NCI-H510A (cell line): Measurements from ENCODE around the gene EPB41L1.

Experiments used
- DNase-seq: peaks from one replicate; lab custom pipeline; 2025; lab: John Stamatoyannopoulos, UW

The EPB41L1 gene

DNA sequence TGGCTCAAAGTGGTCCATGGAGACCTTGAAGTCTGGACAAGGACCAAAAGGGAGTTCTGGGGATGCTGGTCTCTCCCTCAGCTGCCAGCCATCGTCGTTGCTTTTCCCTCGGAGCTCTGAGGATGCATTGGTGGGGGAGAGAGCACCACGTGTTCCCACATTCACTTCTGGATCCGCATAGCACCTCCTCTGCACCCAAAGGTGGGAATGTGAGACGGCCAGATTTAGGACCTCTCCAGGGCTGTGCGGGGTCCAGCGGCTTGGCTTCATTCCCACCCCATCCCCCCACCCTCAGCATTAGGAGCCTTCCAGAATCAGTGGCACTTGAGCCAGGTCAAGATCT lies 1.1 kb downstream of the EPB41L1 start:
- DNase-seq = no peak

DNA sequence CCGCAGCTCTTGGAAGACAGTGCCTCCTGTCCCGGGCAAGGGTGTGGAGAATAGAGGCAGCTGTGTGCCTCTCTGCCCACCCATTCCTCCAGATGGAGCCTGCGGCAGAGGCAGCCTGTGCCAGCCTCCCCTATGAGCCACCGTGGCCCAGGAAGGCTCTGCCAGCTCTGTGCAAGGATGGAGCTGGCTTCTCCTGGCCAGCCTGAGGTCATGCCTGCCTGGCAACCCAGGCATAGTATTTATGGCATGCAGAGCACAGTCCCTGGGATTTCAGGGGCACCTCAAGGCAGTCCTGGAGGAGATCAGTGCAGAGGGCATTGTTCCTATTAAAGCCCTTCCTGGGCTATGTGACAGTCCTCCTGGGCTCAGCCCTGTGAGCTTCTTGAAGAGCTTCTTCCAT lies 1.5 kb downstream of the EPB41L1 start:
- no peak for DNase-seq

DNA sequence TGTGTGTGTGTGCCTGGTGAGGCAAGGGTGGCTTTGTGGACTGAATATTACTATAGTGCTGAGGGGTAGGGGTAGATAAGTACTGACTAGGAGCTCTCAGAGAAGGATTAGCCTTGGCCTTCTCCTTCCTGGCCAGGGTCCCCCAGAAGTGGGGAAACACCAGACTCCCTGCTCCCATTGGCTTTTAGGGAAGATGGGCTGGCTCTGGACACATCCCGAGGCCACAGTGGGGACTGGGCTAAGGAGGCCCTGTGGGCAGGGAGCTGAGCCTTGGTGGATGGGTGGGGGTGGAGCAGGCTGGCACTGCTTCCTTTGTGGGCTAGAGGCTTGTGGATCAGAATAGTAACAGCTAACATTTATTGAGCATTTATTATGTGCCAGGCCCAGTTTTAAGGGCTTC lies 3.1 kb downstream of the EPB41L1 start:
- DNase-seq = no peak

DNA sequence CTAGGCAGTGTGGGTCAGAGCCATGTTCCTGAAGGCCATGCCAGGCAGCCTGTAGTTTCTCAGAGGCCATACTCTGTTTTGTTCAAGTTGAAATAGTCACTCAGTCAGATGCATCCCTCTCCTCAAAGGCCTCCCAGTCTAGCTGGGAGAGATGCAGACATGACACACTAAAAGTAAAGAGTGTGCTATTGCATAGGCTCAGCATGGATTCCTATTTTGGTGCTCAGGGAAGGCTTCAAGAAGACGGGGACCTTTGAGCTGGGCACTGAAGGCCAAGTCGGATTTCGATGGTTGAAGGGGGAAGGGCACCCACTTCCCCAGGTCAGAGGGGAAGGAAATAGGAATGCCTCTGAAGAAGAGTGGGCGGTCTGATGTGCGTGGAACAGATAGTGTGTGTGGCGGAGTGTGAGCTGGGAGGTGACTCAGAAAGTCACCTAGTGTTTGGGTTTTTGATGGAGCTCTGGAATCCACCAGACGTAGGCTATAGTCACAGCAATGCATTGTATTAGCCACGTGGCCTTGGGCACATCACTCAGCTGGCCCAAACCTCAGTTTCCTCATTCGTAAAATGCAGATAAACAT lies 3.7 kb downstream of the EPB41L1 start:
- no peak for DNase-seq

DNA sequence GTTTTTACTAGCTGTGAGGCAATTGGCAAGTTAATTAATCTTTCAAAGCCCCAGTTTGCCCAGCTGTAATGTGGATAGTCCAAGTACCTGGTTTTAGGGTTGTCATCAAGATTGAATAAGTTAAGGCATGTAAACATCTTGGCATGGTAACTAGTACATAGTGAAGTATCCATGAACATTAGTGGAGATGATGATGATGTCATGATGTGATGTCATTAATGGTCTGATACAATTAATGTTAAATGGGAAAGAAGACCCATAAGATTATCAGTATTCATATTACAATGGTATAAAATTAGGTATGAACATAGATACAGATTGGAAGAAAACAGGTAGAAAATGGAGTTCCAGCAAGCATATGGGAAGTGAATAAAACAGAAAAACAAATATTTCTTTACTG lies 5.3 kb downstream of the EPB41L1 start:
- DNase-seq = no peak

DNA sequence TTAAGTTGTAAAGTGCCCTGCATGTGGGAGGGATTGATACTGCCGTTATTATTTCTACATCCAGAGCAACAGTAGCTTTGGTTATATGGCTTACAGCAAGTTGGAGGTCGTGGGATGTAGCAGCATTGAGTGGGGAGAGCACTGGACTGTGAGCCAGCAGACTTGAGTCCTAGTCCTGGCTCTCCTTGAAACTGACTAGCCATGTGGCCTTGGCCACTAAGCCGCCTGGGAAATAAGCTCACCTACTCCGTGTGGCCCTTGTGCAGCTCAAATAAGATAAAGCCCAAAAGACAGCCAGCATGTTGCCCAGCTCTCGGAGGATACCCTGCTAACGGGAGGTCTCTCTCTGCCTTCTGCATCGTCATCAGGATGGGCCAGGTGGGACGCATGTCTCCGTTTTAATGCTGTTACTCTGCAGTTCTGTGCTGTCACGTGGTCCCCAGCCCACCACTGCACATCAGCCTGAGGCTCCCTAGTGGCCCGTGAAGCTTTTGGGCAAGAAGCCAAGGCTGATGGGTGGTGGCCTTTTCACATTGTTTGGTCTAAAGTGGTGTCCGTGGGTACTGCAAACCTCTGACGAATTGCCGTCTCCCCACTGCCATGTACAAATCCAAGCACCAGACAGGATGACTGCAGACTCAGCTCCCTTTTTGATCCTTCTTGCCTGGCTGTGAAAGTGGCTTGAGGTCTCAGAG lies 7.9 kb downstream of the EPB41L1 start:
- no peak for DNase-seq

DNA sequence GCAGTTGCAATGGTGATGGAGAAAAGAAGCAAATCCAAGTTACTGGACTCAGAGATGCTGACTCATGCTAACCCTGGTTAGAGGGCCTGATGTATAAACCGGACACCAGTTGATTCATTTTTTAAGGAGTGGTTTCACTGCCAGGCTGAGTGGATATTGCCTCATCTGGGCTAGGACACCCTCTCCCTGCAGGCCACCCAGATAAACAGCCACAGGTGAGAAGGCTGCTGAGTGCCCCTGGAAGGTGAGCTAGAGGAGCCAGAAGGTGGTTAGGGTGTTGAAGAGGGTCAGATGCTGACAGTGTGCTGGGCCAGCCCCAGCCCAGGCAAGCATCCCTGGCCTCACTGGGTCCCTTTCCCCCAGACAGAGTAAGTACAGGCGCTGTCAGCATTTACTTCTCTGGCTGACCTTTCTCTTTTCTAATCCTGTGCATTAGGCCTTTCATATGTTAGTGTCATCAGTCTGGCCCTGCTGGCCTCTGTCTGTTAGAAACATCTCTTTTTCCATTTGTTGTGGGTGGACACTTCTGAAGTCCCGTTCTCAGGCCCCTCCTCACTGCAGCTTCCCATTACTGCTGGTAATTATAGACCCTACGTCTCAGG lies 13.5 kb downstream of the EPB41L1 start:
- no peak for DNase-seq

DNA sequence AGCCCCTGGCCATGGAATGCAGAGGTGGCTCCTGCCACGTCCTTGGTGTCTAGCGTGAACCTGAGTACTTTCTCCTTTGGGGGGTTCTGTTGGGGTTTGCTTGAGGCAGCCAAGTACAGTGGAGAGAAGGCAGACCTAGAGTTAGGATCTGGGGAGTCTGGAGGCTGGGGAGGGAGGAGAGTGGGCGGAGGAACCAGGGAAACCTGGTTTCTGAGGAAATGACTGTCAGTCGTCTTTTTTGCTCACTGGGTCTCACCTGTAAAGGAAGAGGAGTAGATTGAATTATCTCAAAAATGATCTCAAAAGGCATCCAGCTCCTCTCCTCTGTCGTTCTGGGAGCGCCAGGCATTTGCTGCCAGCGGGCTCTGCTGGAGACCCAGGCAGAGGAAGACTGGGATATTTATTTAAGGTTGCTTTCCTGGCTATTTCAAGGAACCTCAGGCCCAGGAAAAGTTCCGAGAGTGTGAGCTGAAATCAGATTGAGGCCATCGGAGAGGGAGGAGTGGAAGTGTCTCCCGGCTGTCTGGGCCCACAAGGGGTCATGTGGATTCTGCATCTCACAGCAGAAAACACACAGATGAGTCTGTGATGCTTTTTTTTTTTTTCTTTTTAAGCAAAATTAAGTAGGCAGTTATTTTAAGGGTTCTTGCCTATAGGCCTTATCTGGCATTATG lies 16.1 kb downstream of the EPB41L1 start:
- no peak for DNase-seq

DNA sequence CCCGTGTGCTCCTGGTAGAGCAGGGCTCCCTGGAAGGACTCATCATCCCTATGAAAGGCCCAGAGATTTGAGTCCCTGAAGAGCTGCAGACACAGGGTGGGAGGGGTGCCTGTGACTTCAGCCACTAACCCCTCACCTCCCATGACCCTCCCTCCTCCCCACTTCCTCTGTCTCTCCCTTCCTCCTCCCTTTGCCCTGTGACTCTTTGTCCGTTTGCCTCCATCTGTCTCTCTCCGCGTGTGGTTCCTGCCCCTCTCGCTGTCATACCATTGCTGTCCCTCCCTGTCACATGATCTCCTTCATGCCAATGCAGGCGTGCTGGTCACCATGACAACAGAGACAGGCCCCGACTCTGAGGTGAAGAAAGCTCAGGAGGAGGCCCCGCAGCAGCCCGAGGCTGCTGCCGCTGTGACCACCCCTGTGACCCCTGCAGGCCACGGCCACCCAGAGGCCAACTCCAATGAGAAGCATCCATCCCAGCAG lies 19.0 kb downstream of the EPB41L1 start:
- DNase-seq = peak; percentile 15

DNA sequence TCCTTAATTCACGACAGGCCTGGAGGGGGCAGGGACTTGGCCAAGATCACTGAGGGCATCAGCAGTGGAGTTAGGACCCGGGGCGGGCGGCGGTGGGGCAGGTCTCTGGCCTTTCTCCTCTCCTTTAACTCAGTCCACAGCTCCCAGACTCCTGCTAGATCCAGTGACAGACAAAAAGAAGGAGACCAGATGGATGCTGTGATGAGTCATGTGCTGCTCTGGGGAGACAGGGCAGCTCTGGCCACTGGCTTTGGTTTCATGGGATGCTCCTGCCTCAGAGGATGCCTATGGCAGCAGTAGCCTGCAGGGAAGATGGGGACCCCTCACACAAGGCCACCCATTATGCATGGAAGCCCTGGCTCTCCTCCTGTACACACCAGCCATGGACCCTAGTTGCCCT lies 20.5 kb downstream of the EPB41L1 start:
- DNase-seq = no peak

DNA sequence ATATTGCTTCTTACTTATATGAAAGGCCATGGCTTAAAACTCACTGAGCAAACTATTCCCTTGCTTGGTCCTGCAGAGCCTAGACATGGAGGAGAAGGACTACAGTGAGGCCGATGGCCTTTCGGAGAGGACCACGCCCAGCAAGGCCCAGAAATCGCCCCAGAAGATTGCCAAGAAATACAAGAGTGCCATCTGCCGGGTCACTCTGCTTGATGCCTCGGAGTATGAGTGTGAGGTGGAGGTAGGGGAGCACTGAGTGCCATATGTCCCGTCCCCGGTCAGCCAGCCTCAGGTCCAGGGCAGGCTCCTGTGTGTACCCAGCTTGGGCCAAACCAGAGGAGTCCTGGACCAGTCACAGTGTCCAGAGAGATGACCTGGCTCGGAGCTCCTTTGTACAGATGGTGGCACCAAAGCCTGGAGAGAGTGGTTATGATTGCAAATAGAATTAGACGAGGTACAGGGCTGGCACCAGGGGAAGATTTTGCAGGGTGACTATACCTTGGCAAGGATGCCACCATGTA lies 21.0 kb downstream of the EPB41L1 start:
- no peak for DNase-seq

DNA sequence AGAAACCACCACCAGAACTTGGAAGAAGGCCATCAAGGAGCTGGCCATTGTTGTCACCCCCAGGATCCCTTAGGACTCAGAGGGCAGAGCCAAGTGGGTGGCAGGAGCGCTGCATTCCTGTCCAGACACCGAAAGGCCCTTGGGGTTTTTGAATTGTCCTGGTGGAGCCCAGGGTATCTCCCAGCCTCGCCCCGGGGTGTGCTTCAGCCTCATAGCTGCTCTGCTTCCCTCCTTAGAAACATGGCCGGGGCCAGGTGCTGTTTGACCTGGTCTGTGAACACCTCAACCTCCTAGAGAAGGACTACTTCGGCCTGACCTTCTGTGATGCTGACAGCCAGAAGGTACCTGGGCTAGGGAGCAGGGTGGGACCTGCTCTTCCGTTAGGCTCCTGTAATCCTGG lies 23.2 kb downstream of the EPB41L1 start:
- DNase-seq = no peak

DNA sequence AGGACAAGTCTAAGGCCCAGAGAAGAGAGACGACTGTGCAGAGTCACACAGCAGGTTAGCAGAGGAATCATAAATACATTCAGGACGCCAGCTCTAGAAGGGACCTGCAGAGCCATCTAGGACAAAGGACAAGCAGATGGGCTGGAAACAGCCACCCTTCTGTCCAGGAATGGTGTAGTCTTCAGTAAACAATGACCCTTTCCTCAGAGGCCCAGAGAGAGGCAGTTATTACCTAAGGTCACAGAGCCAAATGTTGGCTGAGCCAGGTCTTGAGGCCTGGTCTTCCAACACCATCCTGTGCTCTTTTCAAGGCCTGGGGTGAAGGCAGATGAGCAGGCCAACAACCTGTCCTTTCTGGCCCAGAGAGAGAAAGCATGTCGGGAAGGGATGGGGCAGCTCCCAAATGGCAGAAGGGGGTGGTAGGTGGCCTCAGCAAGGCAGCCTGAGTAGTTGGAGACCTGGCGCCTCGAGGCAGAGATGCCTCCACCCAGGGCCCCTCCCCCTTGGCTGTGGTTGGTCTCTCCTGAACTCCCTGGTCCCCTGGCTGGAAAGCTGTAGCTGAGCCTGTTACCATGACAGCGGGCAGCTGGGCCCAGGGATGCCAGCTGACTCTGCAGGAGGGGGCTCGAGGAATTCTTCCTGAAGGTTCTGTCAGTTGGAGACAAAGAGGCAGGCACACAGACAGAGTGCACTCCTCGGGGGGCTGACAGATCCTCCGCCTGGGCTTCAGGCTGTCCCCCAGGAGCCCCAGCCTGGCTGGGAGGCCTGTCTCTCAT lies 24.8 kb downstream of the EPB41L1 start:
- no peak for DNase-seq

DNA sequence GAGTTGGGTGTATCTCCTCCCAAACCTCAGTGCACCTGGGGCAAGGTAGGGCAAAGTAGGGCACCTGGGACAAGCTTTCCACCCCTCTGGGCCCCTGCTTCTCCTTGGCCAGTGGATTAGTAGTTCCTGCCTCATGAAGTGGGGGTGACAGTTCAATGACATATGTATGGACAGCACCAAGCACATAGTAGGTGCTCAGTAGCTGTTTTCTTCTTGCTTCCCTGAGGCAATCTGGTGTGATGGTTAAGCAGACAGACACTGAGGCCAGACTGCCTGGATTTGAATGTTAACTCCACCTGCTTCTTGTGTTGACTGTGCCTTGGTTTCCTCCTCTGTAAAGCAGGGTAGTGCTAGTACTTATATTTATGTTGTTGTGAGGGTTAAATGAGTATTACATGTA lies 25.8 kb downstream of the EPB41L1 start:
- DNase-seq = no peak

DNA sequence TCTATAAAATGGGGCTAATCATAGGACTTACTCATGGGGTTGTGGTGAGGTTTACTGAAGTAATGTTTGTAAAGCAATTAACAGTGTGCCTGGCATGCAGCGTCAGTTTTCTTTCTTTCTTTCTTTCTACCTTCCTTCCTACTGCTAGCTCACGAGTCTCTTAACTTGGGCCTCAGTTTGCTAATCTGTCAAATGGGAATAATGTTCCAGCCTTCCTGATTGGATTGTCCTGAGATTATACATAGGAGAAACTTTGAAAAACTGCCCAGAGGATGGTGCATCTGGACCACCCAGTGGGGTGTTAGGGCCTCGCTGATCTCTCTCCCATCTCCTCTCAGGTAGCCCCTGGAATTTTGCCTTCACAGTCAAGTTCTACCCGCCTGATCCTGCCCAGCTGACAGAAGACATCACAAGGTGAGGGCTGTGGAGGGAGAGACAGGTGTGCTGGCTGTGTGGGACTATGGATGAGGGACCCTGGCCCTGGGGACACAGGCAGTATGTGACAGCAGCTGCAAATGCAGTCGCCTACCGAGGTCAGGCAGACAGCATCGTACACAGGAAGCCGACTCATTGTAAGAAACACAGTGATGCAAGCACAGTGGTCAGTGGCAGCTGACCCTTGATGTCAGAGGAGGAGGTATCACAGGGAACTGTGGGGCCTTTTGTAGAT lies 27.5 kb downstream of the EPB41L1 start:
- DNase-seq = no peak

DNA sequence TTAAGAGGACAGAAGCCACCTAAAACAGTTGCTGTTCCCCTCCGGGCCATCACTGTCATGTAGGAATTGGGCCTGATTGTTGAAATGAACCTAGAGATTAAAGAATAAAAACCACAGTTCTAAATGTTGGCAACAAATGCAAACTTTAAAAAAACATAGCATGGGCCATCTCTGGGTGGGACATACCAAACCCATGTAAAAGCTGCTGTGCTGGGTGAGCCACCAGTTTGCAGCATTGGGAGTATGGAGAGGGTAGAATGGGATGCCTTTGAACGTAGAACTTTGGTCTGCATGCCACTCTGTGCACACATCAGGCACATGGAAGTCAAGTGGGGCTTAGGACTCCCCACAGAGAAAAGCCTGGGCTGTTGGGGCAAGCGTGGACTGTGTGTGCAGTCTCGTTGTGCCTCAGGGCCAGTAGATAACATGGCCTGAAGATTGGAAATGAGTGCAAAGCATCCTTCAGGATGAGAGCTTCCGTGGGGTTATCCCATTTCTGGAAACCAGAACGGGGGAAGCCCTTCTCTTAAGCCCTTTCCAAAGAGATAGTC lies 28.1 kb downstream of the EPB41L1 start:
- no peak for DNase-seq

DNA sequence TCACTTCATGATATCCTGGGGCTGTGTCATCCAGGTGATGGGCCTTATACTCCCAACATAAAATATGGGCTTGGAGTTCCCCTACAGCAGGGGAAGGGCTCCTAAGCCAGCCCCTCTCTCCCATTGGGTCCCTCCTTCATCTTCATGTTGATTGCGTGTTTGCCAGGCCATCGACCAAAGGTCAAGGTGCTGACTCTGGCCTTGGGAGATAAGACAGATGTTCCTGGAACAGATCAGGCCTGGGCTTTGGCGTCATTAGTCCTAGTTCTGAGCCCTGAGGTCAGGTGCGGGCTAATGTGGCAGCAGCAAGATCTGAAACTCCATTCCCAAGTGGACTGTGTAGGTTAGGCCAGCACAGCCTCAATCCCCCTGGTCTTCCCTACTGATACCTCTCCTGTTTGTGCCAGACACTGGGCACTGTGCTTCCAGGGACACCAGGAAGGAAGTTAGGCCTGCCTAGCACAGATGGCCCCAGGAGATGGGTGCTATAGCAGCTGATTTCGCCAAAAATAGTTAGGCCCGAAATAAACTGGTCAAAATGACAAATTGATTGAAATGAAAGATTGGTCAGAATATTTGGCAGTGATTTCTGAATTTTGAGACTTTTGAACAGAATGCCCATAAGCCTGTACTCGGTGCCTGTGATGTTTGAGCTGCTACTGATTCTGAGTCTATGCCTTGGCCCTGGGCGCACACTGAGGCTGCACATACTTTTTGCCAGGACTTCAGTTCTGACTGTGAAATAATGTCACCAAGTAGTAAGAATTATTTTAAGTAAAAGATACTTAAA lies 28.8 kb downstream of the EPB41L1 start:
- DNase-seq = no peak

DNA sequence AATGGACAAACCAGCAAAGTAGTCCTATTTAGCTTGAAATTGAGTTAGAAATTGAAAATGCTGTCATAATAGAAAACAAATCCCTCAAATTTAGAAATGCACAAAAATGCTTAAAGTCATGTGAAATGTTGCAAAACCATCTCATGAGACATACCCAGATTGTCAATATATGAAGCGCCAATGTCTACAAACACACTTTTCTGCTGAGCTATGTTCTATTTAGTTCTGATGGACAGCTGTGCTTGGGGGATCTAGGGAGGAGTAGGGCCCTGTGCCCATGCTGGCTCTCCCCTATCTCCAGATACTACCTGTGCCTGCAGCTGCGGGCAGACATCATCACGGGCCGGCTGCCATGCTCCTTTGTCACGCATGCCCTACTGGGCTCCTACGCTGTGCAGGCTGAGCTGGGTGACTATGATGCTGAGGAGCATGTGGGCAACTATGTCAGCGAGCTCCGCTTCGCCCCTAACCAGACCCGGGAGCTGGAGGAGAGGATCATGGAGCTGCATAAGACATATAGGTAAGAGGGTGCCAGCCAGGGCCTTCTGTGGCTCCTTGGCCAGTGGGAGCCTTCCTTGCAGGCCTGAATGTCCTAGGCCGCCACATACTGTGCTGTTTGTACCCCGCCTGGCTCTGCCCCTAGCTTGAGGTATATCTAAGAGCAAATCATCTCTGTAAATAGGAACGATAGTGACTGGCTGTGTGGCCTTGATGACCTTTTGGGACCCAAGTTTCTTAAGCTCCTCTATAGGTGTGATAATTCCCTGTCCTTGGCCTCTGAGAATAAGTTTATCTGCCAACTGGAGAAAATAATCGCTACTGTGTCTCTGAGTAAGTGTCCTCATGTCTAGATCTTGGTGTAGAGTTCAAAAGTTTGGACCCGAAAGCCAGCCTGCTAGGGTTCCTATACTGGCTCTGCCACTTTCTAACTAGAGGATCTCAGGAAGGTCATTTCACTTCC lies 30.6 kb downstream of the EPB41L1 start:
- no peak for DNase-seq

DNA sequence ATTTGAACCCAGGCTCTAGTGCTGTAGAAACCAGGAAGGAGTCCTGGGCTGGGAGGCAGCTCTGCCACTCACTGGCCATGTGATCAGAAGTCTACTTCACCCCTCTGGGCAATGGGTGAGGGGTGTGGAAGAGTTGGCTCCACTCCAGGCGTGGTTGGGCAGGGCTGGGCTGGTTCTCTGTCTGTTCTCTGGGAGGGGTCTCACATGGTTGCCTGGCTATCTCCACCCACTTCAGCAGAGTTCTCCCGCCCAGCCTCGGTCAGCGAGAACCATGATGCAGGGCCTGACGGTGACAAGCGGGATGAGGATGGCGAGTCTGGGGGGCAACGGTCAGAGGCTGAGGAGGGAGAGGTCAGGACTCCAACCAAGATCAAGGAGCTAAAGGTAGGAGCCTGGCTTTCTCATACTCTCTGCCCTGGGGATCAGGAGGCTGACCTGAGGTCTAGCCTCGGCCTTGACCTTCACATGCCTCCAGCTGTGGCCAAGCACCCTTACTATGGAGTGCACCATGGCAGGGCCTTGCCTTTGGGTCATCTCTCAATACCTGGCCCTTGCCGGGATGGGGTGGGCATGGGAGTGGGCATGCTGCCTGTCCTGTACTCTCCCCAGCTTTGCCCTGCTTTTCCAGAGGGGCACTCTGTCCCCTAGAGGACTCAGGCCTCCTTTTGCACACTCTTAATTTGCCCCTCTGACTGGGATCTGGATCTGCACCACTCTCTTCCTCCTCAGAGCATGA lies 39.6 kb downstream of the EPB41L1 start:
- DNase-seq = no peak
